Stimulated activated CD4-positive, alpha-beta T cell treated with anti-CD3 and anti-CD28 coated beads, Interleukin-4, amount 100 ng/mL, for 24 hours (primary cell): Measurements from ENCODE around the gene RNF181.
"Not testable (repeated sequence)": the region's sequence is repeated elsewhere in the genome, so short reads cannot be mapped to it uniquely, and the experiment has no call there.

Source experiments
- DNase-seq: peaks from one replicate; pipeline ENCODE4 v3.0.0-alpha.2; 2020

Gene RNF181

GRCh38 chr2:85595301-85596025, at the start of gene RNF181:
Gene RNF181, plus strand, starts transcription at chr2:85595745. Its CDS starts 19 bp downstream, at chr2:85595764.
- DNase-seq, result peak; percentile 94

GRCh38 chr2:85545780-85546240, 49.7 kb upstream of the RNF181 start:
- no peak for DNase-seq

- no peak for DNase-seq
These were observed 48.3 kb upstream of the RNF181 start for GRCh38 chr2:85547089-85547858.

- no peak for DNase-seq
These were observed 47.5 kb upstream of the RNF181 start for GRCh38 chr2:85547859-85548607.

GRCh38 chr2:85548608-85548900, 47.0 kb upstream of the RNF181 start:
- DNase-seq, result no peak

- no peak for DNase-seq
These were observed 46.5 kb upstream of the RNF181 start for GRCh38 chr2:85549095-85549494.

GRCh38 chr2:85549826-85550225, 45.7 kb upstream of the RNF181 start:
- DNase-seq, result no peak

GRCh38 chr2:85550486-85550885, 45.1 kb upstream of the RNF181 start:
- no peak for DNase-seq

GRCh38 chr2:85551698-85552678, 43.6 kb upstream of the RNF181 start:
- peak; percentile 90 for DNase-seq

- DNase-seq, result no peak
These were observed 42.4 kb upstream of the RNF181 start for GRCh38 chr2:85553184-85553583.

GRCh38 chr2:85554980-85555612, 40.4 kb upstream of the RNF181 start:
- DNase-seq, result no peak

- DNase-seq, result no peak
These were observed 38.4 kb upstream of the RNF181 start for GRCh38 chr2:85557130-85557529.

- no peak for DNase-seq
These were observed 37.4 kb upstream of the RNF181 start for GRCh38 chr2:85558160-85558559.

GRCh38 chr2:85560403-85560726, 35.2 kb upstream of the RNF181 start:
- DNase-seq, result not testable (repeated sequence)

GRCh38 chr2:85560812-85561279, 34.7 kb upstream of the RNF181 start:
- no peak for DNase-seq

GRCh38 chr2:85561280-85562212, 34.0 kb upstream of the RNF181 start, which contains the start of gene GGCX:
Gene GGCX, minus strand, starts transcription at chr2:85561493. Its CDS starts 65 bp downstream, at chr2:85561428.
- peak; percentile 95 for DNase-seq

- no peak for DNase-seq
These were observed 31.4 kb upstream of the RNF181 start for GRCh38 chr2:85564144-85564563.

- DNase-seq, result no peak
These were observed 29.3 kb upstream of the RNF181 start for GRCh38 chr2:85566265-85566664.

- DNase-seq, result no peak
These were observed 19.8 kb upstream of the RNF181 start for GRCh38 chr2:85575739-85576138.

GRCh38 chr2:85577063-85577385, 18.5 kb upstream of the RNF181 start:
- no peak for DNase-seq
